K562 (cell line): ENCODE results near the gene RAP1A. TPM values are rescaled to one million over a fixed set of nuclear protein-coding genes. Genes with fewer than 3 reads are reported as not detected.

Experiments
- ARID4B ChIP-seq: sonication (generic); formaldehyde crosslinking; IDR thresholded peaks from 2 replicates; pipeline ENCODE4 v1.8.0; 2022; ENCODE audit warnings: mild to moderate bottlenecking, missing genetic modification reagents
- CSDE1 ChIP-seq, 2 experiments: fragments of 450-650 bp; IDR thresholded peaks; 2 replicates each; pipeline ENCODE4 v1.6.1; 2016; ENCODE audit warnings: mild to moderate bottlenecking in 1 of 2
- EGR1 ChIP-seq: fragments of 450-650 bp; conservative IDR thresholded peaks from 2 replicates; pipeline ENCODE4 v1.6.1; 2017; ENCODE audit warnings: mild to moderate bottlenecking
- ELF2 ChIP-seq: fragments of 250-450 bp; sonication (Bioruptor Pico); IDR thresholded peaks from 2 replicates; pipeline ENCODE4 v1.5.0; 2021; ENCODE audit warnings: mild to moderate bottlenecking
- FOXO4 ChIP-seq: fragments of 450-650 bp; formaldehyde crosslinking; IDR thresholded peaks from 2 replicates; pipeline ENCODE4 v1.4.0; 2020; ENCODE audit warnings: mild to moderate bottlenecking, moderate library complexity
- NFE2L1 ChIP-seq: fragments of 450-650 bp; IDR thresholded peaks from 2 replicates; pipeline ENCODE4 v1.6.1; 2016; ENCODE audit warnings: missing genetic modification characterization, low read depth, mild to moderate bottlenecking, missing compliant biosample characterization, moderate library complexity, borderline replicate concordance
- PKNOX1 ChIP-seq: fragments of 450-650 bp; IDR thresholded peaks from 2 replicates; pipeline ENCODE4 v1.6.1; 2016
- RHOXF2B ChIP-seq: fragments of 250-450 bp; sonication (Bioruptor Pico); conservative IDR thresholded peaks from 2 replicates; pipeline ENCODE4 v1.5.1; 2021
- SIN3A ChIP-seq, 2 experiments: fragments of 150-350 bp in 1 of 2; IDR thresholded peaks; 2 replicates each; pipeline ENCODE4 v1.6.1; 2011 to 2016; ENCODE audit warnings: borderline replicate concordance in 2 of 2, low read depth in 2 of 2, low read length in 2 of 2, mild to moderate bottlenecking in 2 of 2, moderate library complexity in 2 of 2; ENCODE audit not compliant: control insufficient read depth in 1 of 2
- ZBTB49 ChIP-seq: sonication (generic); formaldehyde crosslinking; IDR thresholded peaks from 2 replicates; pipeline ENCODE4 v1.8.0; 2022; ENCODE audit warnings: missing genetic modification reagents, mild to moderate bottlenecking, borderline replicate concordance
- ZBTB9 ChIP-seq: fragments of 450-650 bp; formaldehyde crosslinking; IDR thresholded peaks from 2 replicates; pipeline ENCODE4 v1.4.0; 2020; ENCODE audit warnings: mild to moderate bottlenecking, moderate library complexity
- ZNF282 ChIP-seq: sonication (generic); formaldehyde crosslinking; IDR thresholded peaks from 2 replicates; pipeline ENCODE4 v1.8.1; 2023; ENCODE audit warnings: missing genetic modification reagents
- ZNF644 ChIP-seq: fragments of 200-800 bp; sonication (Bioruptor generic); IDR thresholded peaks from 2 replicates; pipeline ENCODE4 v1.6.1; 2016; ENCODE audit warnings: low read depth, missing genetic modification characterization, missing compliant biosample characterization
- ZNF785 ChIP-seq: fragments of 250-450 bp; sonication (Bioruptor Pico); IDR thresholded peaks from 2 replicates; pipeline ENCODE4 v1.4.0; 2020; ENCODE audit warnings: mild to moderate bottlenecking
- ZSCAN29 ChIP-seq: fragments of 450-650 bp; IDR thresholded peaks from 2 replicates; pipeline ENCODE4 v1.6.1; 2017
- polyA plus RNA-seq, 8 experiments: library from polyadenylated mRNA; depleted of rRNA in 4 of 8; stranded (reverse) in 5 of 8; unstranded in 3 of 8; fragments of >200 nt; fragmentation: Nextera tagmentation in 2 of 8; fragmentation: Illumina TruSeq in 1 of 8; extraction: Ambion mirVana in 2 of 8; extraction: Trizol in 1 of 8; gene quantifications; 2 replicates each; pipeline versions ENCODE4 v1.2.1 to v1.2.3, GENCODE V29; 2011 to 2014; ENCODE audit warnings: inconsistent platforms in 1 of 8, missing spikeins in 1 of 8
- total RNA-seq, 7 experiments: library from RNA; depleted of rRNA in 6 of 7; stranded (reverse); fragments of >200 nt in 6 of 7; fragmentation: Illumina TruSeq in 2 of 7; extraction: Trizol in 2 of 7; gene quantifications; 2 replicates each; pipeline versions ENCODE4 v1.2.1 to v1.2.3, GENCODE V29; 2011 to 2021; ENCODE audit warnings: low replicate concordance in 1 of 7

RAP1A gene
- total and polyA plus RNA-seq, 9 of the 15 experiments (the other 6 are each of a cell fraction or from before 2014, with no cell fraction given) = 13.4 to 86.2 (median 32.5) TPM

GRCh38 chr1:111619635-111620440 lies at the start of gene RAP1A (continued):
- TF ChIP-seq FOXO4 (no peak), ZNF785 (CRISPR knock-in tag) (no peak), ELF2 (CRISPR knock-in tag) (no peak), ZBTB49 (CRISPR knock-in tag) (no peak), CSDE1 (IDR thresholded peaks at IDR 0.05) (no peak), ZBTB9 (CRISPR knock-in tag) (peak; percentile 65; the same call in 1 of the 2 replicates), ARID4B (CRISPR knock-in tag) (peak; percentile 17; the same call in 1 of the 2 replicates), EGR1 (peak; percentile 94), PKNOX1 (peak; percentile 30; the same call in 1 of the 2 replicates), RHOXF2B (CRISPR knock-in tag) (no peak), ZNF282 (CRISPR knock-in tag) (no peak), SIN3A (IDR thresholded peaks at IDR 0.05; ENCODE audit: borderline replicate concordance in 2 of 2, control insufficient read depth in 1 of 2, low read depth in 2 of 2, low read length in 2 of 2) (peak; percentile 49 to 59; a peak in 2 of 4 replicates), ZNF644 (peak; percentile 20; the same call in 1 of the 2 replicates), NFE2L1 (tag) (no peak), ZSCAN29 (no peak)
